ENCODE results near the gene NDUFS8. TPM values are rescaled to one million over a fixed set of nuclear protein-coding genes. Genes with fewer than 3 reads are reported as not detected.

Gene NDUFS8
- total RNA-seq, 1 donor from 2014 or later = 95.5 TPM

- intact Hi-C loops (cut with DNase I) = no loop called here
- H3K36me3 ChIP-seq = peaks cover 66% of the 10 kb centered on the region
Measured at GRCh38 chr11:68025047-68025446, 5.4 kb upstream of the NDUFS8 start.

GRCh38 chr11:68026391-68027105 lies 3.9 kb upstream of the NDUFS8 start:
- H3K4me1 ChIP-seq = peaks cover 13% of the 10 kb centered on the region
- no peak overlapping the region for H3K27ac ChIP-seq
- peaks cover 63% of the 10 kb centered on the region for H3K36me3 ChIP-seq
- DNase-seq = no peak
- ATAC-seq = no peak
- H3K27me3 ChIP-seq (ENCODE audit: low read depth) = no peaks in the 10 kb centered on the region
- intact Hi-C loops (cut with DNase I) = no loop called here
- H3K4me3 ChIP-seq = no peak overlapping the region
- TF ChIP-seq CTCF (IDR thresholded peaks at IDR 0.05) = no peak
- H3K9me3 ChIP-seq = no peaks in the 10 kb centered on the region

More at GRCh38 chr11:68025047-68025446, 5.4 kb upstream of the NDUFS8 start:
- Histone ChIP-seq H3K4me3 (no peak overlapping the region), H3K9me3 (no peaks in the 10 kb centered on the region), H3K27ac (no peak overlapping the region), H3K4me1 (peaks cover 16% of the 10 kb centered on the region), H3K27me3 (ENCODE audit: low read depth) (no peaks in the 10 kb centered on the region)
- TF ChIP-seq CTCF (IDR thresholded peaks at IDR 0.05) = no peak
- ATAC-seq (no peak), DNase-seq (no peak)

GRCh38 chr11:68027667-68028066 lies 2.8 kb upstream of the NDUFS8 start:
- H3K27ac ChIP-seq = no peak overlapping the region
- ATAC-seq = no peak
- H3K4me3 ChIP-seq = no peak overlapping the region
- TF ChIP-seq CTCF (IDR thresholded peaks at IDR 0.05) = no peak
- H3K27me3 ChIP-seq (ENCODE audit: low read depth) = no peaks in the 10 kb centered on the region
- H3K4me1 ChIP-seq = peaks cover 24% of the 10 kb centered on the region
- H3K9me3 ChIP-seq = no peaks in the 10 kb centered on the region
- peaks cover 57% of the 10 kb centered on the region for H3K36me3 ChIP-seq
- no peak for DNase-seq
- intact Hi-C loops (cut with DNase I) = no loop called here

DNA sequence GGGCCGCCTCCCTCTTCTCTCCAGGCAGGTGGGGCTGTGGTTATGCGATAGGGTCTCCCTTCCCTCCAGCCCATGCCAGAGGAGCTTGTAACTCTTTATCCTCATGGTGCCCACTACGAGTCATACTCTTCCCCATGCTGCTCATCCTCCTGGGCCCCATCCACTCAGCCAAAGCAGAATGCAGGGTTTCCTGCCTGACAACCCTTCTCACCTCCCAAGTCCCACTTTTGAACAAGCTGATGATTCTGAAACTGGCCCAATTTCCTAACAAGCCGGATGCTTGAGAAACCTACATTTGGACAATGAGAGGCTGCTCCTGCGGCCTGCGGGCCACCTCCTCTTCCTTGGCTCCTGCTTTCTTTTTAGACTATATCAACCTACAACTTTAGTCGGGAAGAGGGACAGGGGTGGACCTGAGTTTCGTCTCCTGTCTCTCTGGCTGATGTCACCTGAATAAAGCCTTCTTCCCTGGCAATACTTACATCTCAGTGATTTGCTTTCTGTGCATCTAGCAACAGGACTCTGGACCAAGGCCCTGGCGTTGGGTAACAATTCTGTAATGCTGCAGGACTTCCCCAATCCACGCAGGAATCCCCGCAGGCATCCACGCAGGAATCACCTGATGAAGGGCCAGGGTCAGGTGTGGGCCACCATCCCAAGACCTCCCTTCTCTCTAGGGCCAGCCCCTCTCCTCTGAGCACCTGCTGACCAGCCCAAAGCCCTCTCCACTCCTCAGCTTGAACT lies 1.5 kb upstream of the NDUFS8 start:
- no peaks in the 10 kb centered on the region for H3K9me3 ChIP-seq
- intact Hi-C loops (cut with DNase I) = no loop called here
- TF ChIP-seq CTCF (IDR thresholded peaks at IDR 0.05) = no peak
- H3K36me3 ChIP-seq = peaks cover 60% of the 10 kb centered on the region
- no peaks in the 10 kb centered on the region for H3K27me3 ChIP-seq (ENCODE audit: low read depth)
- peaks cover 33% of the 10 kb centered on the region for H3K4me1 ChIP-seq
- H3K4me3 ChIP-seq = no peak overlapping the region
- DNase-seq (no peak), ATAC-seq (no peak)
- H3K27ac ChIP-seq = no peak overlapping the region

GRCh38 chr11:68031144-68031464 lies 623 bp downstream of the NDUFS8 start:
- Histone ChIP-seq H3K27me3 (ENCODE audit: low read depth) (no peaks in the 10 kb centered on the region), H3K27ac (peak overlapping the region; percentile 87), H3K36me3 (peaks cover 47% of the 10 kb centered on the region), H3K4me1 (peaks cover 42% of the 10 kb centered on the region), H3K9me3 (no peaks in the 10 kb centered on the region), H3K4me3 (peak overlapping the region; percentile 84)
- peak; percentile 65 for DNase-seq
- peak; percentile 37 to 52 for ATAC-seq
- intact Hi-C loops (cut with DNase I) = no loop called here
- no peak for TF ChIP-seq CTCF (IDR thresholded peaks at IDR 0.05)

Data from lower lobe of right lung (tissue), 2 donors.